GM21529 (cell line): Measurements from ENCODE around the gene KRT81.
"Not testable (repeated sequence)": the region's sequence is repeated elsewhere in the genome, so short reads cannot be mapped to it uniquely, and the experiment has no call there.

Experiments used
- ATAC-seq: cut with Tn5 transposase; IDR thresholded peaks from one replicate; pipeline ENCODE4 v1.9.1; 2021; ENCODE audit not compliant: unreplicated experiment

The KRT81 gene

DNA sequence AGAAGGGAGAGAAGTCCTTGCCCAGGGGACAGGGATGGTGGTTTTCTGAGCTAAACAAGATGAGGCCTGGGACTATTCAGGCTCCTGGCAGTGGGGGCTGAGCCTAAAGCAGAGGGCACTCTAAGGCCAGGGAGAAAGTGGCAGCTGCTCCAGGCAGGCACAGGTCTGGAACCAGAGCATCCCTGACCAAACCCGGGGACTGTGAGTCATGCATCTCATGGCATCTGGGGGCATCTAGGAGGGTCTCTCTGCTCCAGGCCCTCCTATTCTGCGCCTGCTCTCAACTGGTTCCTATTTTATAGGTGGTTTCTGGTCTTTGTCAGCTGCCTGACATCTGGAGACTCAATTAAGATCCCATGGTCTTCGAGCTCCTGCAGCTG lies 46.7 kb downstream of the KRT81 start:
- ATAC-seq = peak; percentile 10

DNA sequence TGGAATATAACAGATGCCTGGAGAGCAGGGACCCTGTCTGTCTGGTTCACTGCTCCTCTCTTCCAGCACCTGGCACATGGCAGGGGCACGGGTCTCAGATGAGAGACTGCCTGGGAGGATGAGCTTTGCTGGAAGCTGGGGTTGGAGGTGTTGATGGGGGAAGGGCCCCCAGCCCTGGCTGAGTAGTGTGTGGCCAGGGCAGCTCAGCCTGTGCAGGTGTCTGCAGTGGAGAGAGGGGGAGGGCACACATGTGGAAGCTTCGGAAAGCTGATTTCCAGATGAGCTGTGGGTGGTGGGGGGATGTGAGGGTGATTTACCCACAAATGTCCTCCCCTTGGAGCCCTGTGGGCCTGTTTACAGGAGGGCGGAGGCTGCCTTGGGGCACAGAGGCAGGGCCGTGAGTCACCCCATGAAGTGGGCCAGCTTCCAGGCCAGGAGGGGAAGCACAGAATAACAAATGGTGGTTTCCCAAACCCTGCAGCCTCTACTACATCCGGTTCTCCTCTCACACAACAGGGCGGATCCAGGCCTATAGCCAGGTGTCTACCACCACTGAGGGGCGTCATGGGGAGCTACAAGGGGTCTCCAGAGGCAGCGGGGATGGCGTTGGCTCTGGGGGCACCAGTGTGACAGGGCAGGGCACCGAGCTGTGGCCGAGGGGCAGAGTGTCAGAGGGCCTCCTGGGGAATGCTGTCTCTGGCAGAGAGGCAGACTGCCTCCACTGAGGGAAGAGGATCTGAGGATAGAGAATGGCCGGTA lies 47.3 kb downstream of the KRT81 start:
- peak; percentile 93 for ATAC-seq

DNA sequence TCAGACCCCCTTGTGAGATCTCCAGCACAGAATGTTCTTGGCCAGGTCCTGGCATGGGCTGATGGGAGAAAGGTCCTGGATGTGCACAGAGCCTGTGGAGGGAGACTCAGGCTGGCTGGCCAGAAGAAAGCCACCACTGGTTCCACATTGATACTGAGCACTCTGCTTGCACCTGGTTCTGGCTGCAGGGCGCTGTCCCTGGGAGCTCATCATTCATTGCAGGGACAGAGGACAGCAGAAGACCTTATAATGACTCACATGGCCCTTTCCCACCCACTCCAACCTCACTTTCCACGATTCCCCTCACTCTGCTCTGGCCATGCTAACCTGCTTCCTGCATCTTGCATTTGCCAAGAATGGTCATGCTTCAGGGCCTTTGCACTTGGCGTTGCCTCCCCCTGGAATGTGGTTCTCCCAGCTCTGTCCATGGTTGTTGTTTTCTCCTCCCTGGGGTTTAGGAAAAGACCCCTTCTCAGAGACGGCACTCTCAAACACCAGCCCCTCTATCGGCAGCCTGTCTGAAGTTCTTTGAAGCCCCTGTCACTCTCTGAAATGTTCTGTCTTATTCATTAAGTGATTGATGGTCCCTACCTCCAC lies 48.0 kb downstream of the KRT81 start:
- no peak for ATAC-seq

DNA sequence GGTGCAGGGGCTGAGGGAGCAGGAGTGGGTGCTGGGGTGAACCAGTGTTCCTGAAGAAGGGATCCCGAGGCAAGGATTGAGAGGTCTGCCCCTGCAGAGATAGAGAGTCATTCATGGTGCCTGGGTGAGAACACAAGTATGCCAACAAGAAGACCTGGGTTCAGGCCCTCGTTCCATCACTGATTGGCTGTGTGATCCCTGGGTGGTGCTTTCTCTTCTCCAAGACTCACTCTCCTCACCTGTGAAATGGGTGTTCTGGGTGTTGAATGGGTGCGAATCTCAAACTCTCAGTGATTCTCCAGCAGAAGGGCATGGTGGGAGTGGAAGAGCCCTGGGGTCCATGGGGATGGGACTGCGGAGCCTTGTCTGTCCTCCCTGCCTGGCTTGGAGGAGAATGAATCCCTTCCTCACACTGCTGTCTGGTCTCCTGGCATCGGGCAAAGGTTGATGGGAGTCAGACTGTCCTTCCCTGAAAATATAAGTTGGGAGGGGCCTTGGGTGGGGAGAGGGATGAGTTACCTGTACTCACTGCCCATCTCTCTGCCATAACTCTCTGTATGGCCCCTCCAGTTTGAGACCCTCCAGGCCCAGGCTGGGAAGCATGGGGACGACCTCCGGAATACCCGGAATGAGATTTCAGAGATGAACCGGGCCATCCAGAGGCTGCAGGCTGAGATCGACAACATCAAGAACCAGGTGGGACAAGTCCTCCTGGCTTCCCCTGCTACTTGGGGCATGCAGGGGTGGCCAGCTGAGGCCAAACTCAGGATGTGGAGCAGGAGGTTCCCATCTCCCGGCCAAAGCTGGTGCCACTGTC lies 48.7 kb downstream of the KRT81 start:
- no peak for ATAC-seq

DNA sequence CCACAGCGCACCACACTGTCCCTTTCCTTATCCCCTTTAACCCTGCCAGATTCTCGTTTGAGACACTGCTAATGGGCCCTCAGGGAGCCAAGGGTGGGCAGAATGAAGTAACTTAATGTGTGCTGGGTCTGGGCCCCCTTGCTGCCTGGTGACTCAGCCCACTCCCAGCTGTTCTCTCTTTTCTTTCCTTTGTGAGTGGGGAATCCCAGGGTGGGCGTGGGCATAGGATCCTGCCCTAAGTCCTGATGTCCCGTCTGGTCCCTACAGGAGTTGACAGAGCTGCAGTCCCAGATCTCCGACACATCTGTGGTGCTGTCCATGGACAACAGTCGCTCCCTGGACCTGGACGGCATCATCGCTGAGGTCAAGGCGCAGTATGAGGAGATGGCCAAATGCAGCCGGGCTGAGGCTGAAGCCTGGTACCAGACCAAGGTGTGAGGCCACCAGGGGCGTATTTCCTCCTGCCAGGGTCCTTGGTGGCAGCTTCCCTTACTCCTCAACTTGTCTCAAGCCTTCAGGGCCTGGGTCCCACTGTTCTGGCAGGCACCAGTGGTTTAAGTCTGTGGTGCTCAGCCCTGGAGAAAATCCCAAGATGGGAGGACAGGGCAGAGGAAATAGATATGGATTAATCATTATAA lies 50.0 kb downstream of the KRT81 start:
- ATAC-seq = no peak

DNA sequence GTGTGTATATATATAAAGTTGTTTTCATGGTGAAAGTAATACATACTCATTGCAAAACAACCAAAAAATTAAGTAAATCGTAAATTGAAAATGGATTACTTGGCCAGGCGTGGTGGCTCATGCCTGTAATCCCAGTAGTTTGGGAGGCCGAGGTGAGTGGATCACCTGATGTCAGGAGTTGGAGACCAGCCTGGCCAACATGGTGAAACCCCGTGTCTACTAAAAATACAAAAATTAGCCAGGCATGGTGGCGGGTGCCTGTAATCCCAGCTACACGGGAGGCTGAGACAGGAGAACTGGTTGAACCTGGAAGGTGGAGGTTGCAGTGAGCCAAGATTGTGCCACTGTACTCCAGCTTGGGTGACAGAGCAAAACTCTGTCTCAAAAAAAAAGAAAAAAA lies 51.1 kb downstream of the KRT81 start:
- ATAC-seq = not testable (repeated sequence)

DNA sequence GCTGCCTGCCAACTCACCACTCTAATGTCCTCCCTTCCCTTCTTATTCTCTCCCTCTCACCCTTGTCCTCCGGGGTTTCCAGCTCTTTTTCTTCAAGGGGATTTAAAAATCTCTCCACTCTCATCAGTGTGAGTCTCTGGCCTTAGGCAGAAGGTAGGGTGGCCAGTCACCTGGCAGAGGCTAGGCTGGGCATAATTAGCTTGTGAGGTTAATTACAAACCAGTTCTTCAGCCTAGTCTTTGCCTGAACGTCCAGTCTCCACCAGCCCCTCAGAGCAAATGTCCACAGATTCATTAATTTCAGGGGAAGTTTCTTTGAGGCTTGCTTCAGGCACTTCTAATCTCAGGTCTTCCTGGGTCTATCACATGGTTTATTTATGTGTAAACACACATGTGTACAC lies 51.6 kb downstream of the KRT81 start:
- no peak for ATAC-seq

DNA sequence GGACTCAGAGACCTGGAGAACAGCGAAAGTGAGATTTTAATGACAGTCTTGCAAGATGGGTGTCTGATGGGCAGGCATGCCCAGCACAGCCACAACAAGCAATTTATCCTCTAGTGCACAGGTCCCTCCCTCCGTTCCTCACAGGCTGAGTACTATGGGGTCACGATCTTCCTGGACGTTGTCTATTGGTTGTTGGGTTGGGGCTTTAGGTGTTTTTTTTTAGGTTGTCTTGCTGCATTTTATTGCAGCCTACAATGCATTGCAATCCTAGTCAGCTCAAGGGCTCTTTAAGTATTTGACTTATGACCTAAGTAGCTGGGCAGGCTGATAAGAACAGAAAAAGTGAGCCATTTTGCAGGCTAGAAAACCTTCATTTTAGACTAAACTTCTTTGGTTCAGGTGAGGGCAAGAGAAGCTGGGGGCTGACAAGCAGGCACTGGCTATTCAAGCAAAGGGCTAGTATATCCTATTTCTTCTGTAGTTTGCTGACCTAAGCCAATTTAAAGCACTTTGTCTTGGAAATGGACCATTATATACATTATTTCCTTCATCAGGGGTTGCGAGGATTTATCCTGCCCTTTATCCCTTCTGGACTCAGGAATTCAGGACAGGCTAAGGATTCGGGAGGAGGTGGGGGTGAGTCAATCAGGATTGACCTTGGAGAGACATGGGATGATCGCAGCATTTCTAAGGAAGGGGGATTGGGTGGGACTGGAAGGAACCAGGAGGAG lies 52.3 kb downstream of the KRT81 start:
- ATAC-seq = no peak

DNA sequence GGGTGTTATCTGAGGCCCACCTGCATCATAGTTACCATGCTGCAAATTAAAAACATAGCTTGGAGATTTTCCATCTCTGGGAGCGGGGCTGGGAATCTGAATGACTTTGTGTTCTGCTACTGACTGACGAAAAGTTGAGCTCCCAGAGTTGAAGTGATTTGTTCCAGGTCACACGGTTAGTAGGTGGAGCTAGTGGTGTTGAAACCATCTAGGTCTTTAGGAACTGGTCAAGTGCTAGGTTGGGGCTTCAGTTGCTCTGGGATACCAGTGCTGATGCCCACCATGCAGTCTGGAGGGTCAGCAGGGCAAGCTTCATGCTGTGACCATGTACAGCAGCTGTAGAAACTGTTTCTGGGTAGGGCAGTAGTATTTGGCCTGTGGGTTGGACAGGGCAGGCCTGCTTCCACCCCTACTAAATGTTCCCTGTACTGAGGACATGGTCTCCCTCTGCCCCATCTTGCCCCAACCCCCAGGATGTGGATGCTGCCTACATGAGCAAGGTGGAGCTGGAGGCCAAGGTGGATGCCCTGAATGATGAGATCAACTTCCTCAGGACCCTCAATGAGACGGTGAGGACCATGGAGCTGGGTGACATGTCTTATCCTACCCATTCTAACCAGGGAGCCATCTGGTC lies 53.0 kb downstream of the KRT81 start:
- ATAC-seq = no peak

DNA sequence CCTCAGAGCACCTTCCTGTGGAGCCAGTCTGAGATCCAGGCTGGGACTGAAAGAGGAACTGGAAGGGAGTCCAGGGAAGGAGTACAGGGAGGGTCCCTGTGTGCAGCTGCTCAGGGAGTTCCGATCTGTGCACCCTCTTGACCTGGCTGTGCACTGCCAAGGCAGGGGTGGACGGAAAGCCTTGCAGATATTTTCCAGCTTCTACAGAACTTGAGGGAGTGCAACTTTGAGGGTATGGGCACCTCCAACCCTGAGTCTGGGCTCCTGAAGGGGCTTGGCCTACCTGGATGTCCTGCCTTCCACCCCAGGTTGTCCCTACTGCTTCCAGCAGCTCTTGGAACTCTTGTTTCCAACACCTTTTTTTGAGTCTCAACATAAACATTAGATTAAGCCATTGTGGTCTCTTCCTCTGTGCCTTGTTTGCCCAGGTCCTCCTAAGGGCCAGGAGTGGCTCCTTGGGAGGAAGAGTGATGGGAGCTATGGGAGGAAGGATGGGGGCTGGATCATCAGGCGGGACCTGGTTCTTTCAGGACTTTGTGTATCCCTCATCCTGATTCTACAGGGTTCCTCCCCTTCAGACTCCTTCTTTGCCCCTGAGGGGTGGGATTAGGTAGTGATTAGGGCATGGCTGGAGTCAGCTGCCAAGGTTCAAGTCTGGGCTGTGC lies 54.8 kb downstream of the KRT81 start:
- ATAC-seq = no peak
